Hepatocyte (in vitro differentiated cells): ENCODE data around the gene TASP1.
"Not testable (repeated sequence)": the region's sequence is repeated elsewhere in the genome, so short reads cannot be mapped to it uniquely, and the experiment has no call there.

Source experiments
- EZH2 ChIP-seq: fragments of 200-600 bp; sonication (generic); IDR thresholded peaks from 2 replicates; pipeline ENCODE4 v1.6.1; 2016; ENCODE audit warnings: antibody characterized with exemption, mild to moderate bottlenecking, borderline replicate concordance
- EZH2phosphoT487 ChIP-seq: fragments of 200-600 bp; sonication (generic); IDR thresholded peaks from one replicate; pipeline ENCODE4 v1.6.1; 2018; ENCODE audit warnings: antibody characterized with exemption, mild to moderate bottlenecking, low read depth, moderate library complexity; ENCODE audit not compliant: unreplicated experiment, severe bottlenecking
- TF ChIP-seq, protein P1 (sequence below): fragments of 200-600 bp; sonication (generic); IDR thresholded peaks from 2 replicates; pipeline ENCODE4 v1.5.1; 2016; ENCODE audit warnings: antibody characterized with exemption, mild to moderate bottlenecking; ENCODE audit not compliant: poor library complexity

DNA sequence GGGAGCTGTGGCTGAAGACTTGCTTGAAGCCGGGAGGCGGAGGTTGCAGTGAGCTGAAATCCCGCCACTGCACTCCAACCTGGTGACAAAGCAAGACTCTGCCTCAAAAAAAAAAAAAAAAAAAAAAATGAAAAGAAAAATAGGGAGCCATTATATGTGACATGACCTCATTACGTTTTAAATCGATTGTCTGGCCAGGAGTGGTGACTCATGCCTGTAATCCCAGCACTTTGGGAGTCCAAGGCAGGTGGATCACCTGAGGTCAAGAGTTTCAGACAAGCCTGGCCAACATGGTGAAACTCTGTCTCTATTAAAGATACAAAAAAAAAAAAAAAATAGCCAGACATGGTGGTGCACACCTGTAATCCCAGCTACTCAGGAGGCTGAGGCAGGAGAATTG is 19.3 kb upstream of the TASP1 start:
- TF ChIP-seq EZH2phosphoT487, EZH2: not testable (repeated sequence)
- TF ChIP-seq, protein P1, sequence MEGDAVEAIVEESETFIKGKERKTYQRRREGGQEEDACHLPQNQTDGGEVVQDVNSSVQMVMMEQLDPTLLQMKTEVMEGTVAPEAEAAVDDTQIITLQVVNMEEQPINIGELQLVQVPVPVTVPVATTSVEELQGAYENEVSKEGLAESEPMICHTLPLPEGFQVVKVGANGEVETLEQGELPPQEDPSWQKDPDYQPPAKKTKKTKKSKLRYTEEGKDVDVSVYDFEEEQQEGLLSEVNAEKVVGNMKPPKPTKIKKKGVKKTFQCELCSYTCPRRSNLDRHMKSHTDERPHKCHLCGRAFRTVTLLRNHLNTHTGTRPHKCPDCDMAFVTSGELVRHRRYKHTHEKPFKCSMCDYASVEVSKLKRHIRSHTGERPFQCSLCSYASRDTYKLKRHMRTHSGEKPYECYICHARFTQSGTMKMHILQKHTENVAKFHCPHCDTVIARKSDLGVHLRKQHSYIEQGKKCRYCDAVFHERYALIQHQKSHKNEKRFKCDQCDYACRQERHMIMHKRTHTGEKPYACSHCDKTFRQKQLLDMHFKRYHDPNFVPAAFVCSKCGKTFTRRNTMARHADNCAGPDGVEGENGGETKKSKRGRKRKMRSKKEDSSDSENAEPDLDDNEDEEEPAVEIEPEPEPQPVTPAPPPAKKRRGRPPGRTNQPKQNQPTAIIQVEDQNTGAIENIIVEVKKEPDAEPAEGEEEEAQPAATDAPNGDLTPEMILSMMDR, result not testable (repeated sequence)
